Suprapubic skin (tissue), 3 donors: ENCODE results near the gene TGM2.

Experiments used
- CTCF ChIP-seq, 2 donors: fragments of 200-600 bp in 1 of 2; fragments of 450-650 bp in 1 of 2; sonication (generic) in 1 of 2; IDR thresholded peaks; one replicate each; pipeline ENCODE4 v1.5.1; 2016 to 2019; ENCODE audit warnings: antibody characterized with exemption in 2 of 2, mild to moderate bottlenecking in 1 of 2, moderate library complexity in 1 of 2
- EP300 ChIP-seq: sonication (generic); formaldehyde crosslinking; IDR thresholded peaks from one replicate; pipeline ENCODE4 v1.6.1; 2017; ENCODE audit warnings: antibody characterized with exemption
- POLR2A ChIP-seq, 2 donors: fragments of 450-650 bp; IDR thresholded peaks; one replicate each; pipeline ENCODE4 v1.6.1; 2017; ENCODE audit warnings: antibody characterized with exemption in 2 of 2, mild to moderate bottlenecking in 2 of 2, moderate library complexity in 2 of 2

GRCh38 chr20:38134427-38135270 lies 30.4 kb downstream of the TGM2 start:
- no peak for TF ChIP-seq EP300
- no peak for TF ChIP-seq POLR2A (IDR thresholded peaks at IDR 0.05)
- TF ChIP-seq CTCF (IDR thresholded peaks at IDR 0.05), result no peak
